Keratinocyte (primary cell): ENCODE measurements around the gene IRX3. TPM values are rescaled to one million over a fixed set of nuclear protein-coding genes. Genes with fewer than 3 reads are reported as not detected.

ENCODE experiments used
- DNase-seq: peaks from one replicate; pipeline ENCODE4 v3.0.0-alpha.2; 2011; ENCODE audit warnings: low read depth, missing footprints, low spot score
- FAIRE-seq: peaks from 2 replicates; lab custom pipeline; 2011; peaks lifted over from hg19 to GRCh38; lab: Jason Lieb, UNC
- H2AFZ ChIP-seq: 2 replicates; pipeline ENCODE4 v1.6.0; 2012; ENCODE audit warnings: low read length, control low read depth, inconsistent platforms; ENCODE audit not compliant: control insufficient read depth
- H3K27ac ChIP-seq: 2 replicates; pipeline ENCODE4 v1.5.1; 2011; ENCODE audit warnings: low read length; ENCODE audit not compliant: control insufficient read depth, insufficient read depth
- H3K27me3 ChIP-seq: 3 replicates; pipeline ENCODE4 v1.6.0; 2011; ENCODE audit warnings: low read length; ENCODE audit not compliant: control insufficient read depth, insufficient read depth; ENCODE audit errors: extremely low read depth
- H3K36me3 ChIP-seq, 2 experiments: 2 replicates in 1 of 2; 3 replicates in 1 of 2; pipeline ENCODE4 v1.5.1; 2011; ENCODE audit warnings: low read length in 2 of 2, mild to moderate bottlenecking in 1 of 2; ENCODE audit not compliant: control insufficient read depth in 2 of 2, insufficient read depth in 2 of 2; ENCODE audit errors: extremely low read depth in 1 of 2
- H3K4me1 ChIP-seq: 3 replicates; pipeline ENCODE4 v1.5.1; 2011; ENCODE audit warnings: low read length; ENCODE audit not compliant: control insufficient read depth, insufficient read depth; ENCODE audit errors: extremely low read depth
- H3K4me2 ChIP-seq: 3 replicates; pipeline ENCODE4 v1.6.0; 2011; ENCODE audit warnings: low read depth, low read length; ENCODE audit not compliant: control insufficient read depth, insufficient read depth; ENCODE audit errors: extremely low read depth
- H3K4me3 ChIP-seq, 3 experiments: fragments of 200-600 bp in 1 of 3; sonication (generic) in 1 of 3; 2 replicates in 2 of 3; 3 replicates in 1 of 3; pipeline ENCODE4 v1.5.1; 2011 to 2016; ENCODE audit warnings: low read length in 3 of 3, mild to moderate bottlenecking in 3 of 3, control low read depth in 2 of 3, inconsistent platforms in 1 of 3, low read depth in 1 of 3, mixed read lengths in 1 of 3, mixed run types in 1 of 3, moderate library complexity in 1 of 3; ENCODE audit not compliant: control insufficient read depth in 2 of 3, insufficient read depth in 2 of 3; ENCODE audit errors: extremely low read depth in 1 of 3
- H3K79me2 ChIP-seq: 2 replicates; pipeline ENCODE4 v1.6.0; 2012; ENCODE audit warnings: low read length; ENCODE audit not compliant: control insufficient read depth, insufficient read depth
- H3K9ac ChIP-seq: 3 replicates; pipeline ENCODE4 v1.6.0; 2011; ENCODE audit warnings: low read length; ENCODE audit not compliant: control insufficient read depth, insufficient read depth; ENCODE audit errors: extremely low read depth
- H3K9me1 ChIP-seq: 3 replicates; pipeline ENCODE4 v1.6.0; 2011; ENCODE audit warnings: low read length; ENCODE audit not compliant: control insufficient read depth, insufficient read depth; ENCODE audit errors: extremely low read depth
- H3K9me3 ChIP-seq: 2 replicates; pipeline ENCODE4 v1.5.1; 2012; ENCODE audit warnings: low read depth, low read length; ENCODE audit not compliant: control insufficient read depth
- H4K20me1 ChIP-seq: 3 replicates; pipeline ENCODE4 v1.6.0; 2011; ENCODE audit warnings: low read length; ENCODE audit not compliant: control insufficient read depth, insufficient read depth; ENCODE audit errors: extremely low read depth
- CTCF ChIP-seq, 3 experiments: IDR thresholded peaks in 1 of 3; conservative IDR thresholded peaks in 1 of 3; optimal IDR thresholded peaks in 1 of 3; 2 replicates in 2 of 3; 3 replicates in 1 of 3; pipeline versions ENCODE3 to v1.5.1; 2011; ENCODE audit warnings: low read length in 3 of 3, mild to moderate bottlenecking in 3 of 3, moderate library complexity in 2 of 3, control low read depth in 1 of 3, inconsistent platforms in 1 of 3; ENCODE audit not compliant: insufficient read depth in 2 of 3; ENCODE audit errors: extremely low read depth in 1 of 3
- EZH2 ChIP-seq: IDR thresholded peaks from one replicate; pipeline ENCODE4 v1.6.1; 2012; ENCODE audit warnings: inconsistent platforms, mild to moderate bottlenecking, low read length, moderate library complexity
- dilution Hi-C: fragments of 300-500 bp; cut with MboI; formaldehyde crosslinking; loops from one replicate; pipeline ENCODE4 v1.7.0; 2020; ENCODE audit warnings: low sequenced_read_pairs; ENCODE audit not compliant: extremely low pct_ligation_motif_present
- polyA plus RNA-seq, 5 experiments: library from polyadenylated mRNA; depleted of rRNA in 3 of 5; stranded (reverse) in 3 of 5; stranded (forward) in 1 of 5; unstranded in 1 of 5; fragments of >200 nt; gene quantifications; 1 replicate in 1 of 5; 2 replicates in 3 of 5; 3 replicates in 1 of 5; pipeline versions ENCODE4 v1.2.1 to v1.2.3, GENCODE V29; 2011 to 2012; ENCODE audit warnings: missing spikeins in 2 of 5, low read depth in 1 of 5, low replicate concordance in 1 of 5

Gene IRX3
- polyA plus RNA-seq, 1 donor (not counting 4 experiments of a cell fraction or from before 2014, with no cell fraction given): 3.3 TPM

- no peaks in the 10 kb centered on the region for H3K79me2 ChIP-seq
- no peak overlapping the region for H3K4me2 ChIP-seq
- dilution Hi-C loops: no loop called here
- H3K36me3 ChIP-seq: no peaks in the 10 kb centered on the region
- H3K4me3 ChIP-seq: no peak overlapping the region
- no peak for DNase-seq
- H3K9ac ChIP-seq: no peak overlapping the region
- peaks cover 3% of the 10 kb centered on the region for H3K27me3 ChIP-seq
- H3K4me1 ChIP-seq: no peaks in the 10 kb centered on the region
- H3K9me1 ChIP-seq: no peaks in the 10 kb centered on the region
- TF ChIP-seq CTCF (optimal IDR thresholded peaks at IDR 0.05 in 1 of 3, IDR thresholded peaks at IDR 0.05 in 1 of 3, conservative IDR thresholded peaks at IDR 0.05 in 1 of 3; ENCODE audit: extremely low read depth in 1 of 3, insufficient read depth in 2 of 3, low read length in 3 of 3): no peak
- TF ChIP-seq EZH2: no peak
- no peak overlapping the region for H3K27ac ChIP-seq
- H3K9me3 ChIP-seq: no peaks in the 10 kb centered on the region
- no peaks in the 10 kb centered on the region for H4K20me1 ChIP-seq
- FAIRE-seq: no peak
- H2AFZ ChIP-seq: no peak overlapping the region
These were observed 27.2 kb upstream of the IRX3 start for GRCh38 chr16:54313789-54314188.

GRCh38 chr16:54312502-54312991 lies 26.0 kb upstream of the IRX3 start:
- peak in 1 of 3 experiments; percentile 11 for TF ChIP-seq CTCF (optimal IDR thresholded peaks at IDR 0.05 in 1 of 3, IDR thresholded peaks at IDR 0.05 in 1 of 3, conservative IDR thresholded peaks at IDR 0.05 in 1 of 3; ENCODE audit: extremely low read depth in 1 of 3, insufficient read depth in 2 of 3, low read length in 3 of 3)
- no peak for TF ChIP-seq EZH2
- H3K36me3 ChIP-seq: no peaks in the 10 kb centered on the region
- FAIRE-seq: no peak

More at GRCh38 chr16:54312502-54312991, 26.0 kb upstream of the IRX3 start:
- H3K9me3 ChIP-seq: no peaks in the 10 kb centered on the region
- no peaks in the 10 kb centered on the region for H3K4me1 ChIP-seq
- peaks cover 3% of the 10 kb centered on the region for H3K27me3 ChIP-seq
- no peaks in the 10 kb centered on the region for H4K20me1 ChIP-seq
- H3K9me1 ChIP-seq: no peaks in the 10 kb centered on the region
- DNase-seq: no peak
- H3K4me2 ChIP-seq: no peak overlapping the region
- no peak overlapping the region for H3K27ac ChIP-seq
- dilution Hi-C loops: no loop called here
- H2AFZ ChIP-seq: no peak overlapping the region
- H3K79me2 ChIP-seq: no peaks in the 10 kb centered on the region
- H3K9ac ChIP-seq: no peak overlapping the region
- no peak overlapping the region for H3K4me3 ChIP-seq
